Activated naive CD4-positive, alpha-beta T cell treated with Interleukin-2 at 50 U/mL for 16 hours (primary cell): ENCODE results near the gene SLC9A3.
A peak's percentile ranks its signal among the peaks of the same experiment; 100 is the strongest.

ENCODE experiments used
- DNase-seq: peaks from one replicate; pipeline ENCODE4 v3.0.0-alpha.2; 2020

The SLC9A3 gene

DNA sequence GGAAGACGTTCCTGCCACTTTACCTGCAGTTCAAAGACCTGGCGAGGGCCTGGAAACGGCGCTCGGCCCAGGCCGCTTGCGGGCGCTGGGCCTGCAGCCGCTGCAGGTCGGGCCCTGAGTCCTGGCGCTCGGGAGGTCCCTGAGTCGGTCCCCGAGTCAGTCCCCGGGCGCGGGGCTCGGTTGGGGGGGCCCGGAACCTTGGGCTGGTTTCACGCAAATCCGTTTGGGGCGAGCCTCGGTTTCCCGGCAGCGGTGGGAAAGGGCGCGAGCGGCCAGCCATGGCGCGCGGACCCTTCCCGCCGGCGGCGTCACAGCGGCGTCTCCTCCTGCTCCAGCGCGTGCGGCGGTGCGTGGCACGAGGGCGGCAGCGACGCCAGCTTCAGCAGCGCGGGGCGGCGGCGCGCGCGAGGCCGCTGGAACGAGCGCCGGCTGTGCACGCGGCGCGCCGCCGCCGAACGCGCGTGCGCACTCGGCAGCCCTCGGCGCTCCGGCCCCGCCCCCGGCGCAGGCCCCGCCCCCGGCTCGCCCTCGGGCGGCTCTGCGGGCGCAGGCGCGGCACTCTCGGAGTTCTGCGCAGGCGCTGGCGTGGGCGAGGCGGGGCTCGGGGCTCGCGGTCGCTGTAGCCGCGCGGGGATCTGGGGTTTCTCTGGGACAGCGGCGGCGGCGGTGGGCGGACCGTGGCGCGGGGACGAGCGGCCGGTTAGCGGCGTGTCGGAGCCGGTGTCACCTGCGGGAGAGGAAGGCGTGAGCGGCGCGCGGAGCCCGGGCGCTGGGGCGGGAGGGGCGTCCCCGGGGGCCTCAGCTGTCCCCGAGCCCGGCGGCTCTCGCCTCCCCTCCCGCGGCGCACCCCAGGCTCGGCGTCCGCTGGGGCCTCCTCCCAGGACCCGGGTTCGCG is 51.3 kb downstream of the SLC9A3 start:
- peak; percentile 91 for DNase-seq

DNA sequence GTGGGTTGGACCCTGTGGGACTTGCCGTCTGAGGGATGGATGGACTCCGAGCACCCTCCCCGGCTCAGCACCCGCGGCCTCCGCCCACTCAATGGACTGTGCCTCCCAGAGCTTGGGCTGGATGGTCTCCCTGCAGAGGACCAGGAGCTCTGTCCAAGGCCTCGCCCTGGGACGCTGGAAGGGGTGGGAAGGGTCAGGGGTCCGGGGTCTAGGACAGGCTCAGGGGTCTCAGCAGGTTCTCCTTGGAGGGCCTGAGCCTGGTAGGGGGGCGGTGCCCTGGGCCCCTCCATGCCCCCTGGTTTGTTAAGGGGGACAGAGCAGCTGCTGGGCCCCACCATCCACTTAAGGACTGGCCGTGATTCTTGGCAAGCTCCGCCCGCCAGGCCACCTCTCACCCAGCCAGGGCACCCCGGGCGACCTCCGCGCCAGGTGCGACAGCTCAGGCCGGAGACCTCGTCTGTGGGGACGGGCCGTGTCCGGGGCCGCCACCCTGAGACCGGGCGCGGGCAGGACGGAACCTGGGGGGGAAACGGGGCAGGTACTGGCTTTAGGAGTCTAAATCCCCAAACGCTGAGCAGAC is 52.1 kb downstream of the SLC9A3 start:
- DNase-seq = no peak

DNA sequence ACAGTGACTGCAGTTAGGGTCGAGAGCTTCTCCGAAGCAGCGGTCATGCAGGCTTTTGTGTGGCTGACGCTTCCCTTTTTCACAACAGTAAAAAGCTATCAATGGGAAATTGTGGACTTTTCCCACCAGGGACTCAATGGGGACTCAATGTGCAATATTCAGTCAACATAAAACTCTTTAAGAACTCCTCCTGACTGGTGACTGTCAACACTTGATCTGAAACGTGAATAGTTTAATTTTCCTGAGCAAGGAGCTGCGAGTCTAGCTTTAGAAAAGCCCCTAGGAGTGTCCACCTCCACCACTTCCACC is 52.5 kb downstream of the SLC9A3 start:
- no peak for DNase-seq

DNA sequence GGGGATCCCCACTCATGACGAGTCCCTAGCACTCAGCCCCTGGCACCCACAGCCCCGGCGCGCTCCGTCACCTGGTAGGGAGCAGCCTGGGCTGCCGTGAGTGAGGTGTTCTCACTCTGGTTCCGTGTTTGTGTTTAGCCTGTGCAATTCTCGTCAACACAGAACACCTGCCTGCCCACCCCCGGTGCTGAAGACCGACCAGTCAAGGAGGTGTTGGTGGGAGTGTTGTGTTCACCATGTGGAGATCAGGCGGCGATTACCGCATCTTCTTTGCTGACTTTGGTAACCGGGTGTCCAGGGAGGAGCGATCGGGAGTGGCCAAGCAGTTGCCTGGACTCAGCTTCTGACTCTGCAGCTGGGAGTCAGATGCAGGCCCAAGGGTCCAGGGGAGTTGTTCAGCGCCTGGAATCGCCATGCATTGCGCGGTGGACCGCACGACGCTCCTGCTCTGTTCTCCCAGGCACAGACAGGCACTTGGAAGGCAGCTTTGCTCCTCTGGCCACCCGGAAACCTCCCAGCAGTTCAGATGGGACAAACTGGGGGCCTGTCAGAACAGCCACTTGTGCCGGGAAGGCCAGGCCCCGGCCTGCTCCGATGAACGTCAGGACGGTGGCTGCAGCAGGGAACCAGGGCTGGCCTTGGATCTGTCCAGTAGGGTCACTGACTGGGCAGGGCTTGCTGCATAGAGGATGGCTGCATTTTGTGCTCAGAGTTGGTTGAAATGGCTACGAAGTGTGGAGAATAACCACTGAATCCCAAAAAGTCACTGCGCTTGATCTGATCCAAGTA is 53.1 kb downstream of the SLC9A3 start:
- no peak for DNase-seq

DNA sequence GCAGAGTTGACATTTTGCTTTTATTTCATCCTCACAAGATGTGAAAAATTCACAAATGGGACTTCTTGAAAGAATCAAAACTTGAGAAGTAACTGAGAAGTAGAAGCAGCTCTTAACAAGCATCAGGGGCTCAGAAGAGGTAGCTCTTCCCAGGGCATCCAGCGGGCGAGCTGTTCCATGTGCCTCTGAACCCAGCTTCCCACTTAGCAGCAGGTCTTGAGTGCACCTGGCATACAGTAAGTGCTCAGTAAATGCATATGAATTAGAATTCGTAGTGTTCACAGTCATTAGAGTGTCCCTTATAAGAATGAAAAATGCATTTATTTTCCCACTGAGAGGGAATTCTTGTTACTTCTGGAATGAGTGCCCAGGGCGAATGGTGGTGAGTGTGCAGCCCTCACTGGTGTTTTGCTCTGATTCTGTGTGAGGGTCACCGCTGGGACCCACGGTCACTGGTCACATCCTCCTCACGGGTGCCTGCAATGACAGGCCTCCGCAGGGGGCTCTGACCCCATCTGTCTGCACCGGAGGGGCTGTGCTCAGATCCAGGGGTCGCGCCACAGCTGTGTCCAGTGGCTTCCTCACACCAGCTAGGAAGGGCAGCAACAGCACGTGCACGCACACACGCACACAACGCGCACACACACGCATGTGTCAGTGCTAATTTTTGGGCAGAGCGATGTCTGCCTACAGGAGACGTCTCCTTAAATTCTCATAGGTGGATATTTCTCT is 54.3 kb downstream of the SLC9A3 start:
- DNase-seq = no peak

DNA sequence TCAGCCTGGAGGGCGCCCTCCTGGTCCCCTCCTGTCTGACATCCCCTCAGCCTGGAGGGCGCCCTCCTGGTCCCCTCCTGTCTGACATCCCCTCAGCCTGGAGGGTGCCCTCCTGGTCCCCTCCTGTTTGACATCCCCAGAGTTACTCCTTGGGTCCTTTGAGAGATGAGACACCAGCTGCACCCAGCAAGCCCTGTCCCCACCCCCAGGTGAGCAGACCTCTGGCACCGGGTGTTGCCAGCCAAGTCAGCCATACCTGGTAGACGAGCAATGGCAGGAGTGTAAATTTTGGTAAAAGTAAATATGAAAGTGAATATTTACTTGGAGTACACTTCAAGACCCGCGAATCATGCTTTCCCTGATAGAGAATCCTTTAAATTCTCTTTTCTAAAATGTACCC is 55.8 kb downstream of the SLC9A3 start:
- no peak for DNase-seq

DNA sequence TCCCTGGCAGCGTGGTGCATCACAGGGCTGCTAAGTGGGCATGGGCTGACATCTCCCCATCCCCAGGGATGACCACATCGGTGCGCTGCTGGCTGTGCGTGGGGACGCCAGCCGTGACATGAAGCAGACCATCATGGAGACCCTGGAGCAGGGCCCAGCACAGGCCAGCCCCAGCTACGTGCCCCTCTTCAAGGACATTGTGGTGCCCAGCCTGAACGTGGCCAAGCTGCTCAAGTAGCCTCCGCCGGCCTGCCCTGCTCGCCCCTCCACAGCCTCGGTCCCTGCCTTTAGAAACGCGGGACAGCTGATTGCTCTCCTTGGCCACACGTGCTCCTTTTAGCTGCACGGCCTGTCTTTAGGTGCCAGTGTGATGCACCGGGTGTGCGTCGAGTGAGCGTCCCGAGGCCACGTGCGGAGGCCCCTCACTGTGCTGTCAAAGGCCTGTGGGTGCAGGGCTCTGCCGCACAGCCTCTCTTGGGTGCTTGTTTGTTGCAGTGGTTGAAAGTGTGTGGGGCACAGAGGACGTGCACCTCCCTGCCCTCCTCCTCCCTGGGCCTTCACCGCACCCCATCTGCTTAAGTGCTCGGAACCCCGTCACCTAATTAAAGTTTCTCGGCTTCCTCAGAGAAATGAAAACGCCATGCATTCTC is 57.5 kb downstream of the SLC9A3 start:
- DNase-seq = no peak

DNA sequence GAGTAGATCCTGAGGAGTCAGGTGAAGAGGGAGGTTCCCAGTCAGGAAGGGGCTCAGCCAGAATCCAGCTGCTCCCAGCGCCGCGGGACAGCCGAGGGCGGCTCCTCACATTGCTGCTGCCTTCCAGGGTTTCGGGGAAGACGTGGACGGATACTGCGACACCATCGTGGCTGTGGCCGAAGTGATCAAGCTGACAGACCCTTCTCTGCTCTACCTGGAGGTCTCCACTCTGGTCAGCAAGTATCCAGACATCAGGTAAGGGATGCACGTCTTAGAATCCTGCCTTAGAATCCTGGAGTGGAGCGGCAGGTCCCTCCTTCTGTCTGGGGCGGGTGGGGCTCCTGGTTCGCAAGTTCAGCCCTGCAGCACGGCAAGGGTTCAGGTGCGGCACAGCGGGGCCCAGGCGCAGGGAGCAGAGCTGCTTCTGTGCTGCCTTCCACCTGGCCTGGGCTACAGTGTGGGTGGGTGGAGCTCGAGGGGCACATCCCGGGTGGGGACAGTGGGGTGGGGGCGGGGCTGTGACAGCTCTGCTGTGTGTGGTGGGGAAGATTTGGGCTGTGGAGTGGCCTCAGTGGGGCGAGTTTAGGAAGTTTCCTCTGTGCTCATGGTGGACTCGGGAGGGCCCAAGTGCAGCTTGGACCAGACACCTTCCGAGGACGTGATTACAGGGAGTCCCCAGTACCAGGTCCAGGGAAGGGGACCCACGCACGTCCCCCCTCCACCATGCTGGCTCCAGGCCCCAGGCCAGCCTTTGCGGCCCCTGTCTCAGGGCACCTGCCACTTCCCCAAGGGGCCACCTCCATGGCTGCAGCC is 58.5 kb downstream of the SLC9A3 start:
- DNase-seq = no peak

DNA sequence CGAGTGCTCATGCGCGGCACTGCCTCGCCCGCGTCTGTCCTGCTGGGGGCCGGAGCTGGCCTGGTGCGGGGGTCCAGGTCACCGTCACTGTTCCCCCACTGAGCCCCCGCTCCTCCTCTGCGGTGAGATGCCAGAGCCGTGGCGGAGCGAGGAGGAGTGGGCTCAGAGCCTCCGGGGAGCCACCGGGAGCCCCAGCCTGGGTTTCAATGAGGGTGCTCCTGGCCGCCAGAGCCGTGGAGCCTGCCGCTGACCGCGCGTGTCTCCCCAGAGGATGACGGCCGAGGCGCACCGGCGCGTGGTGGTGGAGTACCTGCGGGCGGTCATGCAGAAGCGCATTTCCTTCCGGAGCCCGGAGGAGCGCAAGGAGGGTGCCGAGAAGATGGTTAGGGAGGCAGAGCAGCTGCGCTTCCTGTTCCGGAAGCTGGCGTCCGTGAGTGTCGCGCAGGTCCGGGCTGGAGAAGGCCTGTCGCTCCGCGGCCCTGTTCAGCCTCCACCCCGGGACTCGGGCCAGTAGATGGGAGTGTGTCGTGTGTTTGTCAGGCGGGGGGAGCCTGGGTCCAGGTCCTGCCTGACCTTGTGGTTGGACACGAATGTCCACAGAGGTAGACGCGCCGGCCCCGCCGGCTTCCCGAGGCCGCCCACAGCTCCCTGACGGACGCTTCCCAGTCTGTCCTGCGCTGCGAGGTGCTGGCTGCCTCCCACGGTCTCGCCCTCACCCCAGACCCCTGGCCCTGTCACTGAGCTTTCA is 59.2 kb downstream of the SLC9A3 start:
- no peak for DNase-seq

DNA sequence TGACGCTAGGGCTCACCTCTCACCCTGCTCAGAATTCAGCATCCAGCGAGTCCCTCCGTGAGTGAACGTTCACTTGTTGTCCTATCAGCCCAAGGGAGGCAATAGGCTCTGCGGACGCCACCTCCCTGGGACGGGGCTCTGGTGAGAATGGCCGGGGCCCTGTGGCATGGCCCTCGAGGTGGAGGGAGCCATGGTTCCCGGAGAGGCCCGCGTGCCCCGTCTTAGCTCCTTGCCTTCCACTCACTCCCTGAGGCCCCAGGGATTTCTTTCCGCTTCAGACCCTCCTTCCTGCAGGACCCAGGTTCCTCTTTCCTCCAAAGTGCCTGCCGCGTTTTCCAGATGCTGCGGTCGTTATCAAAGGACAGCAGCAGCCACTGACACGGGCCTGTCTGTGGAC is 59.8 kb downstream of the SLC9A3 start:
- DNase-seq = no peak

DNA sequence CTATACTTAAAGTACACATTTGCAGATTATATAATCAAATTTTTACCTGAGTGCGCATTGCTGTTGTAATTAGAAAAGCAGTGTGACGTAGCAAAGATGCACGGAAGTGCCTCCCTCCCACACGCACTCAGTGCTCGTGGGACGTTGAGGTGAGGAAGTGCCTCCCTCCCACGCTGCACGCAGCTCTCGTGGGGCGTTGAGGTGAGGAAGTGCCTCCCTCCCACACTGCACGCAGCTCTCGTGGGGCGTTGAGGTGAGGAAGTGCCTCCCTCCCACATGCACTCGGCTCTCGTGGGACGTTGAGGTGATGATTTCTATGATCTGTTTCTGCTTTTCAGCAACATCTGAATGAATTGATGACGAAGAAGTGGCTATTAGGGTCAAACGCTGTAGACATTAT is 60.3 kb downstream of the SLC9A3 start:
- DNase-seq = peak; percentile 87

DNA sequence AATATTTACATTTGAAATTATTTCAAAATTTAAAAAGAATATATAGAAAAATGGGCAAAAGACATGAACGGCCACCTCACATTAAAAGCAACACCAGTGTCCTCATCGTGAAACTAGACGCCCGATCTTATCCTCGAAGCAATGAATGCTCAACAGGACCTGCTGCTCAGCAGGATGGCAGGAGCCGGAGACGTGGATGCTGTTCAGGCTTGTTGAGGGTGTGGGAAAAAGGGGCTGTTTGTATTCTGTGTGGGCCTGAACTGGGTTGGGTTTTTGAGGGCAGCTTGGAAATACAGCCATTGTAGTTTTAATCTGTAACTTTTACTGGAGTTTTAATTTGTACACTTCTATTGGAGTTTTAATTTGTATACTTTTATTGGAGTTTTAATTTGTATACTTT is 60.9 kb downstream of the SLC9A3 start:
- no peak for DNase-seq

DNA sequence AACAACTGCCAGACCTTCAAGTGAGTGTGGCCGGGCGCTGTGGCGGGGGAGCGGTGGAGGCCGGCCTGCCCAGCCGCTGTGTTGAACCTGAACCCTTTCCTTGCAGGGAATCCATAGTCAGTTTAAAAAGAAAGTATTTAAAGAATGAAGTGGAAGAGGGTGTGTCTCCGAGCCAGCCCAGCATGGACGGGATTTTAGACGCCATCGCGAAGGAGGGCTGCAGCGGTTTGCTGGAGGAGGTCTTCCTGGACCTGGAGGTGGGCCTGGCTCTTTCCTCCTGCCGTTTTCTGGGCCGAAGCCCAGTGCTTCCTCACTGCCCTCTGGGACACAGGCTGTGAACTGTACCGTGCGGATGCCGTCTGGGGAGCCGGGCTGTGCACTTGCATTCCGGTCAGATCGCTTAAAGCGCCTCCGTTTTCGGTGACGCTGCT is 62.2 kb downstream of the SLC9A3 start:
- no peak for DNase-seq

DNA sequence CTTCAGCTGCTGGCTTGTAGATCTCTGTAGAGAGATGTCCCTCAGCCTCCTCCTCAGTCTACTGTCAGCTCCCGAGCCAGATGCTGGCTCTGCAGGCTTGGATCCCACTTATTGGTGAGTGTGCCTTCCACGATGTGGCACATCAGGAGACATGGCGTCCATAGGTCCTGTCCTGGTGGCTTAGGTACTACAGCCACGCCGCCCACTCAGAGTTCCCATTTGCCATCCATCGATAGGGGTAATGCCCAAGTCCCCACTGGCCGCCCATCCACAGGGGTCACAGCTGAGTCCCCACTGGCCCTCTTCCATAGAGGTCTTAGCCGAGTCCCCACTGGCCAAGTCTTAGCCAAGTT is 64.0 kb downstream of the SLC9A3 start:
- DNase-seq = no peak

DNA sequence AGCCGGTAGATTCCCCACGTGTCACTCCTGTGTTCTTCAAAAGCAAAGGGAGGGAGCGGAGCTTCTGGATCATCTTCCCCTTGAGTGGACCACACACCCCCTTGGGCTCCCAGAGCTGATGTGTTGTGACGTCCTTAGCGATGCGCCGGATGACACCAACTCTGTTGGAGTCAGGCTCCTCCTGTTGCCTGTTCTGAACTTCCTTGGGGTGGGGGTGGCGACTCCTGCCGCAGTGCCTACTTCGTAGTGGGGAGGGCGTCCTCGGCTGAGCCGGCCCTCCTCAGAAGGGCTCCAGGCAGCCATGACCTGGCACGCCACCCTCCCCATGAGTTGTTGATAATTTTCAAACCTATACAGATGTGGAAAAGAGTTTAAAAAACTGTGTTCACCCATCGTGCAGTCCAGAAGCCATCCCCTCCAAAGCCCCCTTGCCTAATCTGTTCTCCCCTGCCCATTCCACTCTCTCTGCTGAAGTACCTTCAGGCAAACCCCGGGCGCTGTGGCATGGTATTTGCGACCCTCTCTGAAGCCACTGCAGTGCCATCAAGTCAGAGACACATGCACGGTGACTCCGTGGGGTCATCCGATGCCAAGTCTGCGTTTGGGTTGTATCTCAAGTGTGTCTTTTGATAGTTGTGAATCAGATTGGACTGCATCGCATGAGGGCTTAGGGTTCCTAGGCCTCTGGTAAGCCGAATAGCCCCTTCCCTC is 64.5 kb downstream of the SLC9A3 start:
- no peak for DNase-seq

DNA sequence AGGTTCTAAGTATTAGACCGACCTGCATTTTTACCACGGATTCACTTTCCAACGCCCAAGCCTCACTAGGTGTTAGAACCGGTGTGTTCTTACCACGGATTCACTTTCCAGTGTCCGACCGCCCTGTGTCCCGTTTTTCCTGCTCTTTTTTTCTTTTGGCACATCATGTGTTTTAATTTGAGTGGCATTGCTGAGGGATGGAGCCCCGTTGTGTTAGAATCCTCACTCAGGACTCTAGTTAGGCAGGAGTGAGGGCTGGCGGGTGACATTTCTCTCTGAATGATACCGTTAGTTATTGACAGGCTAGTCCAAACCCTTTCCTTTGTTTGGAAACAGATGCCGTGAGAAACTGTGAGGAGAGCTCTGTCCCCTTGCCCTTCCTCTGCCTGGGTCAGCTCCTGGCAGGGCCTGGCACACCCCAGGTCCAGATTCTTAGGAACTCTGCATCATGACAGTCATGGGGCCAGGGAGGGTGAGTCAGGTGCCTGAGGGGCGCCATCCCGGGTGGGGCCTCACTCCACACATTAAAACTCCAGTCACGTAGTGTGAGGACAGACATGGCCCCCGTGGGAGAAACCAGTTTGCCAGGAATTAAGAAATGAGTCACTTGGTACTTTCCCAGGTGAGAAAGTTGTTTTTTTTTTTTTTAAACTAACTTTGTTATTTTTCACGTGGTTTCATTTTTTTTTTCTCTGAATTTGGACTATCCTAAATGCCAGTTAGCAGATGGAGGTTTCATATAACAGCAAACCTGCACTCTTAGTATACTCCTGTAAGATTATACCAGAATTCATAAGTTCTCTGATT is 65.5 kb downstream of the SLC9A3 start:
- DNase-seq = peak; percentile 77

DNA sequence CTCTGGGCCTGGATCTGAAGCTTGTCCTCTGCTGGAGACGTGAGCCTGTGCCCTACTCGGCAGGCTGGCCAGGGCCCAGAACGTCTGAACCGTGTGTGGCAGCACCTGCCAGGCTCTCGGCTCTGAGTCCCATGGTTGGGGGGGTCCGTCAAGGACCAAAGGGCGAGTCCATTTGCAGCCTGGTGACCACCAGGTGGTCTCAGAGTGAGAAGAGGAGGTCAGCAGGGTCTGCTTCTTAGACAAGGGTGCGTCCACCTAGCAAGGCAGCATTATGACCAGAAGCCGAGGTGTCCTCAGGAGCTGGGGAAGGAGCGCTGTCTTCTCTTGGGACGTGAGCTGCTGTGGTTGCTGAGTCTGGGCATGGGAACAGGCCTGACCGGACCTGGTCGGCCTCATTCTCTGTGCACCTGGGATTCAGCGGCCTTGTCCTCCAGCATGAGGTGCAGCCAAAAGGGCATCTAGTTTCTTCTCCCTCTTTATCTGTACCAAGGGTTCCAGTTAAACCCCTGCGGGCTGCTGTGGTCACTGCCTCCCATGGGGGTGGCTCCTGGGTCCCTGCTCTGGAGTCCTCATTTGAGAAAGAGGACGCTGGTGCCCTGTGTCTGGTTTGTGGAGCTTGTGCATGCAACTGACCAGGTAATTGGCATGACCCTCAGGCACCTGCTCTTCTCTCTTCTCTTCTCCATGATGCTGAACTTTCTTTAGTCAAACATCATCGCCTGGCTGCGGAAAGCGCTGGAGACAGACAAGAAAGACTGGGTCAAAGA is 66.9 kb downstream of the SLC9A3 start:
- no peak for DNase-seq

DNA sequence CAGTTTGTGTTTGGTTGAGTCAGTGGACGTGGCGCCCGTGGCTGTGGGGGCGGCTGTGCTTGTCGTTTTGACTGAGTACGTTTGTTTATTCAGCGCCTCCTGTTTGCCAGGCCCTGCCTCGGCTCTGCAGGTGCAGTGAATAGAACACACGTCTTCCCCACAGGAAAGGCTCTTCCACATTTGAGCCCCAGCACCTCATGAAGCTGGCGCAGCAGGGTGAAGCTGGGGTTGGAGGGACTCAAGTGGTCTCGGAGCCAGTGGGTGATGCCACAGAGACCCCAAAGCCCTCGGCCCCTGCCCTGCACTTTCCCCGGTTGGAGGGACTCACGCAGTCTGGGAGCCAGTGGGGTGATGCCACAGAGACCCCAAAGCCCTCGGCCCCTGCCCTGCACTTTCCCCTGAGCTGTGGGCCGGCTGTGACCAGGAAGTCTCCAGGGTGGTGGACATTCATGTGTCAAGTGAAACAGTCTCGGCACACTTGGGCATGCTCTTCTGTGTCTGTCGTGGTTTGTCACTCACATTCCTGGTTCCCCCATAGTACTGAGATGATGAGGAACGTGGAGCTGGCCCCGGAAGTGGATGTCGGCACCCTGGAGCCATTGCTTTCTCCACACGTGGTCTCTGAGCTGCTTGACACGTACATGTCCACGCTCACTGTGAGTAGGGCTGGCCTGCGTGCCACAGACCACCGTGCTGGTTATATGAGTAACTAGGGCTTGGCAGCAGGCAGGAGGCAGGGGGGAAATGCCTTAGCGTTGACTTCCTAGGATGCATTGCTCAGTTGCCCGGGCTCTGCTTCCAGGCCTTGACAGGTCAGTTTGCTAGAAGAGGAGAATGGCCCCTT is 67.7 kb downstream of the SLC9A3 start:
- no peak for DNase-seq
